Upper lobe of left lung (tissue), 4 donors: ENCODE results near the gene RERE.

ENCODE experiments used
- POLR2AphosphoS5 ChIP-seq, 2 donors: sonication (generic); formaldehyde crosslinking; IDR thresholded peaks; one replicate each; pipeline ENCODE4 v1.5.1; 2017; ENCODE audit warnings: antibody characterized with exemption in 2 of 2
- TF ChIP-seq, protein P1 (sequence below), 6 experiments: fragments of 450-650 bp in 4 of 6; fragments of 200-600 bp in 2 of 6; sonication (generic) in 2 of 6; IDR thresholded peaks; one replicate each; pipeline ENCODE4 v1.5.1; 2016 to 2019; ENCODE audit warnings: antibody characterized with exemption in 6 of 6

DNA sequence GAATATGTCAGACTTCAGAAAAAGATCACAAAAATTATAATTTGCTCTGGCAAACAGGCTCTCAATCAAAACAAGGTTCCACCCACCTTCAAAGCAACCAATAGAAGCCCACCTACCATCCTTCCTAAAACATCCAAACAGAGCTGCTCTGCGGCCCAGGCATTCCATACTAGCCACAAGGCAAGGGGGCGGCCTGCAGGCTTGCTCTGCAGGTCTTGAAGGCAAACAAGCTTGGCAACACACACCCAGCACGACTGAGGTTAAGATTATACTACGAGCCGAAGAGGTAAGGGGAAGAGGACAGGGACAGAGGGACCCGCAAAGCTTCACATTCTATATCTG lies 292.3 kb downstream of the RERE start:
- no peak for TF ChIP-seq POLR2AphosphoS5 (IDR thresholded peaks at IDR 0.05)
- TF ChIP-seq, protein P1, sequence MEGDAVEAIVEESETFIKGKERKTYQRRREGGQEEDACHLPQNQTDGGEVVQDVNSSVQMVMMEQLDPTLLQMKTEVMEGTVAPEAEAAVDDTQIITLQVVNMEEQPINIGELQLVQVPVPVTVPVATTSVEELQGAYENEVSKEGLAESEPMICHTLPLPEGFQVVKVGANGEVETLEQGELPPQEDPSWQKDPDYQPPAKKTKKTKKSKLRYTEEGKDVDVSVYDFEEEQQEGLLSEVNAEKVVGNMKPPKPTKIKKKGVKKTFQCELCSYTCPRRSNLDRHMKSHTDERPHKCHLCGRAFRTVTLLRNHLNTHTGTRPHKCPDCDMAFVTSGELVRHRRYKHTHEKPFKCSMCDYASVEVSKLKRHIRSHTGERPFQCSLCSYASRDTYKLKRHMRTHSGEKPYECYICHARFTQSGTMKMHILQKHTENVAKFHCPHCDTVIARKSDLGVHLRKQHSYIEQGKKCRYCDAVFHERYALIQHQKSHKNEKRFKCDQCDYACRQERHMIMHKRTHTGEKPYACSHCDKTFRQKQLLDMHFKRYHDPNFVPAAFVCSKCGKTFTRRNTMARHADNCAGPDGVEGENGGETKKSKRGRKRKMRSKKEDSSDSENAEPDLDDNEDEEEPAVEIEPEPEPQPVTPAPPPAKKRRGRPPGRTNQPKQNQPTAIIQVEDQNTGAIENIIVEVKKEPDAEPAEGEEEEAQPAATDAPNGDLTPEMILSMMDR (IDR thresholded peaks at IDR 0.05): no peak
